Fibroblast of pulmonary artery (primary cell): Measurements from ENCODE around the gene CMSS1.

ENCODE experiments used
- DNase-seq: peaks from one replicate; pipeline ENCODE4 v3.0.0-alpha.2; 2010; ENCODE audit warnings: low read depth
- H3K4me3 ChIP-seq: replicated peaks from 2 replicates; pipeline ENCODE4 v1.5.1; 2011; ENCODE audit warnings: low read depth, mild to moderate bottlenecking, control low read depth, low read length, moderate library complexity
- TF ChIP-seq, protein P1 (sequence below): IDR thresholded peaks from 2 replicates; pipeline ENCODE4 v1.5.1; 2011; ENCODE audit warnings: mild to moderate bottlenecking, control low read depth, low read length, inconsistent platforms; ENCODE audit errors: missing control alignments

CMSS1 gene

DNA sequence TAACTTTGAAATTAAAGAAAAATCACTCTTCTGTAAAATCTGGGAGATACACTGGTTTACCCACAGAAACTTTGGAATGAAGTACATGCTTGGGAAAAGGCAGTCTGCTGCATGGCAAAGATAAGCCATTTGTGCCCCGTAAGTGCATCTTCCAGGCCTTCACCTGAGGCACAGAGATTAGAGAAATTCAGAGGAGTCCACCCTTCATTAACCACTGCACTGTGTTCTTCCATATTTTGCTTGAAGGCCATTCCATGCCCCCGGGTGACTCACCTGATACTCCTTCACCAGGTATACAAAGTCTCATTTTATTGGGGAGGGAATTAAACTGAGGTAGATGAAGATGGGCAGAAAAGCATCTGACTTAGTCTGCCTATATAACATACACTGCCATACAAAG is 53.0 kb downstream of the CMSS1 start:
- TF ChIP-seq, protein P1, sequence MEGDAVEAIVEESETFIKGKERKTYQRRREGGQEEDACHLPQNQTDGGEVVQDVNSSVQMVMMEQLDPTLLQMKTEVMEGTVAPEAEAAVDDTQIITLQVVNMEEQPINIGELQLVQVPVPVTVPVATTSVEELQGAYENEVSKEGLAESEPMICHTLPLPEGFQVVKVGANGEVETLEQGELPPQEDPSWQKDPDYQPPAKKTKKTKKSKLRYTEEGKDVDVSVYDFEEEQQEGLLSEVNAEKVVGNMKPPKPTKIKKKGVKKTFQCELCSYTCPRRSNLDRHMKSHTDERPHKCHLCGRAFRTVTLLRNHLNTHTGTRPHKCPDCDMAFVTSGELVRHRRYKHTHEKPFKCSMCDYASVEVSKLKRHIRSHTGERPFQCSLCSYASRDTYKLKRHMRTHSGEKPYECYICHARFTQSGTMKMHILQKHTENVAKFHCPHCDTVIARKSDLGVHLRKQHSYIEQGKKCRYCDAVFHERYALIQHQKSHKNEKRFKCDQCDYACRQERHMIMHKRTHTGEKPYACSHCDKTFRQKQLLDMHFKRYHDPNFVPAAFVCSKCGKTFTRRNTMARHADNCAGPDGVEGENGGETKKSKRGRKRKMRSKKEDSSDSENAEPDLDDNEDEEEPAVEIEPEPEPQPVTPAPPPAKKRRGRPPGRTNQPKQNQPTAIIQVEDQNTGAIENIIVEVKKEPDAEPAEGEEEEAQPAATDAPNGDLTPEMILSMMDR = no peak

DNA sequence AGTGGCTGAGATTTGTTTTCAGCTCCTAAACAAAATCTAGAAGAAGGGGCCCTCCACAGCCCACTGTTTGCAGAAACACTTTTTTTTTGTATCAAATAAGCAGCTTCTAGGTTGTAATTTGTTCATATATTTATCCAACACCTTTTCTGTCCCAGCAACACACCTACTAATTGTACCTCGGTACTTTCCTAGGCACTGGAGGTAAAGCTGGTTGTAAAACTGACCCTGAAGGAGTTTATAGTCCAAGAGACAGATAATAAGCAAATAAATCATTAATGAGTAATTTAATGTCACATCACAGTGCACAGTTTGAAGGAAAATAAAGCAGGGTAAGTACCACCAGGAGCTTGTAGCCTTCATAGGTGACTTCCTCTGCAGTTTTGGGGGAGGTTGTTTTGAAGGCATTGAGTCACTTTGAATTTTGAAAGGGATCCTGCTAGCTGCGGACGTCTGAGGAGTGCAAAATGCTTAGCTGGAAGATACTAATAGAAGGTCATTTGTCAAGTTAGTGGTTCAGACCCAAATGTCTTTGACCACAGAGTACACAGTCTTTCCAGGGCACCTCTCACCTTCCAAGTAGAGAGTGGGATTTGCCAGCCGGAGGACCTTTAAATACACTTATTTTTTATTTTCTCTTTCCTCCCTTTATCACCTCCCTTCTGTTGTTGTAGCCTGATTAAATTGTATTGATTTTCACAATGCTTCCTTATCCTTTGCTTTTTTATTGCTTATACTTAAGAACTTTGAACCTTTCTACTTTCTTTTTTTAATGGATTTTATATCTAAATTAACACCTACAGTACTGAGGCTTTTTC is 53.8 kb downstream of the CMSS1 start:
- DNase-seq = no peak
- no peak overlapping the region for H3K4me3 ChIP-seq
- TF ChIP-seq, protein P1 = no peak

More for the DNA sequence above, 53.0 kb downstream of the CMSS1 start:
- H3K4me3 ChIP-seq = no peak overlapping the region
- no peak for DNase-seq

DNA sequence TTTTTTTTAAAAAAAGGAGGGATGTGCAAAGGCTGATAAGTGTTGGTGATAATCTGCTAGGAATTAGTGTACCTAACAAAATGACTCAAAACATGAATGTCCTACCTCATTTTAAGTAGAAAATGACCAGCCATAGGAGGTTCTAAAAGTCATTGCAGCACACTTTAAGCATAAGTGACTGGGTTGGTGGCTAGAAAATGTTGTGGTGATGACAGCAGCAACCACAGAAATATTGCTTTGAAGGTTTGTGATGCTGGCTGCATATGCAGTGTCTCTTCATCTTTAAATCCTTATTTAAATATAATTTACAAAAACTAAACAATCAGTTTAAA is 55.2 kb downstream of the CMSS1 start:
- TF ChIP-seq, protein P1 = no peak
- no peak for DNase-seq
- peak overlapping the region; percentile 80 for H3K4me3 ChIP-seq

DNA sequence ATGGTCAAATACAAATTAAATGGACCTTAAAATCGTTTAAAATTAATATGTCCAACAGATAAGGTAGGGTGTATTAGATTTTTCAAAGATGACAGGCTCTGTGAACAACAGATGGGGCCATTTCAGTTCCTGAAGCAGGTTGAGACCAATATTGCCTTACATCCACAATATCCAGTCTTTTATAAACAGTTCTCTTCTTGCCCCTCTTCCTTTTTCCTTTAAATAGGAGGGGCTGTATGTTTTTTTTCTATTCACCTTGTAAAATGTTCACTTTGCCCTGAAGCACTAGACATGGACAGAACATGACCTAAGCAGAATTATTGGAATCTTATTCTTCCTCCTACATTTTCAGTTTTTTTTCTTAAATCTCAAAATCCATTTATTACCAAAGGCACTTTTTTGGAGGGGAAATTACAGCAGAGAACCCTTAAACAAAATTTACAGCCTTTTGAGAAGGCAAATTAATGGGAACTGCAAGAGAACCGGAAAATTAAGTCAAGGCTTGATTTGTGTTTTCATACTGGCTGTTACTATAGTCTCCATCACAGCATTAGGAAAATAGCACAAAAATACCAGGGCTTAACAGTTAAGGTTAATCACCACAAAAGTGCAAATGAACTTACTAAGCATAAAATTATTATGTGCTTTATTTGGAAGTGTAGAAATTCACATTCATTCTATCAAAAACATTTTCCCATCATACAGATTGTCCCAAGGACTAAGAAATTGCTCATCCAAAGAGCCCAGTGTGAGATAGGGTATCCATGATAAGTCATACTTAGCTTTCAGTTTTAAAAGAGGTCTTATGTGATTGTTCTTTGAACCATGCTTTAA is 55.8 kb downstream of the CMSS1 start:
- peak overlapping the region; percentile 80 for H3K4me3 ChIP-seq
- TF ChIP-seq, protein P1 = no peak
- no peak for DNase-seq

DNA sequence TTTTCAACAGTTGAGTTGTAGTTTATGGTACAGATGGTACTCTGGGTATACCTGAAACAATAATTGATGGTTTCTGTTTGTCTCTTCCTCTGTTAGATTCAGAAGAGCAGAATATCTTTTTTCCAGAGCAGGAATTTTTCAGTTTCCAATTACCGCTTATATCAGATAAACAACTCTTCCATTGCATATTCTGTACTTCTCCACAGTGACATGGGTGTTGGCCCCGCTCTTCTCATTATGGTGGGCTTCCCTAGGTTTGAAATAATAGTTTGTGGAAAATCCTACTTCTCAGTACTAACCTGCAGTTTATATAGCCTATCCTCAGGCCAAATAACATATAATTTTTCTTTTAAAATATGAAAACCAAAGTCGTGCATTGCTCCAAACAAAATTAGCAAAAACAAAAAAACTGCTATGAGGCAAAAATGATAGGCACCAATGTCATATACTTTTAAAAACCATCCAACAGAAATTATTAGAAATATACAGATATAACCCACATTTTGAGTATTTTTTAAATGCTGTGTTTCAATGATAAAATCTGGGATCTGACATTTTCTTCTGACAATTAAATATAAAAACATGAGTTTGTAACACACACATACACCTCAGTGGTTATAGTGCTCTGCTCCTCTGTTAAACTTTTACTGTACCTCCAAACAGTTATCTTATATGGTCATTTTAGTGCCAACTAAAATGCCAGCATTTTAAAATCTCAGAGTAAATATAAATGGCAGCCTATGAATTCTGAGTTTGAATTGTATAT is 56.8 kb downstream of the CMSS1 start:
- TF ChIP-seq, protein P1 = no peak

DNA sequence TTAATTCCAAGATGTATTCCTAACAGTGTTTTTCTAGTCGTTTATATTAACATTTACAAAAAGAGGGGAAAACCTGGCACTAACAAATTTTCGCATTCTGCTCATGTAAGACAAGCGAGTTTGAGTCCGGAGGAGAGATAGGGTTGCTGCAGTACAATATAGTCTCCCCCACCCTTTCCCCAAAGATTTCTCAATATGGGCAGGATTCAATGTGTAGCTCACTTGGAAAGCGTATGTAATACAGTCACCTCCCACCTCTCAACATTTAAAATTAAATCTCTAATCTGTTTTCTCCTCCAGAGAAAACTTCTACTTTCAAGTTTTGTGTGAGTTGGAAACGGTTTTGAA is 57.9 kb downstream of the CMSS1 start:
- H3K4me3 ChIP-seq = peak overlapping the region; percentile 80
- DNase-seq = peak; percentile 88
- TF ChIP-seq, protein P1 = no peak

More for the DNA sequence above, 56.8 kb downstream of the CMSS1 start:
- DNase-seq = no peak
- H3K4me3 ChIP-seq = peak overlapping the region; percentile 80
